HG03095 (cell line): ENCODE data around the gene ZNF512.
"Not testable (repeated sequence)": the region's sequence is repeated elsewhere in the genome, so short reads cannot be mapped to it uniquely, and the experiment has no call there.

Experiments
- ATAC-seq: cut with Tn5 transposase; IDR thresholded peaks from one replicate; pipeline ENCODE4 v1.9.1; 2021; ENCODE audit warnings: moderate library complexity; ENCODE audit not compliant: unreplicated experiment

The ZNF512 gene, protein sequence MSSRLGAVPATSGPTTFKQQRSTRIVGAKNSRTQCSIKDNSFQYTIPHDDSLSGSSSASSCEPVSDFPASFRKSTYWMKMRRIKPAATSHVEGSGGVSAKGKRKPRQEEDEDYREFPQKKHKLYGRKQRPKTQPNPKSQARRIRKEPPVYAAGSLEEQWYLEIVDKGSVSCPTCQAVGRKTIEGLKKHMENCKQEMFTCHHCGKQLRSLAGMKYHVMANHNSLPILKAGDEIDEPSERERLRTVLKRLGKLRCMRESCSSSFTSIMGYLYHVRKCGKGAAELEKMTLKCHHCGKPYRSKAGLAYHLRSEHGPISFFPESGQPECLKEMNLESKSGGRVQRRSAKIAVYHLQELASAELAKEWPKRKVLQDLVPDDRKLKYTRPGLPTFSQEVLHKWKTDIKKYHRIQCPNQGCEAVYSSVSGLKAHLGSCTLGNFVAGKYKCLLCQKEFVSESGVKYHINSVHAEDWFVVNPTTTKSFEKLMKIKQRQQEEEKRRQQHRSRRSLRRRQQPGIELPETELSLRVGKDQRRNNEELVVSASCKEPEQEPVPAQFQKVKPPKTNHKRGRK

DNA sequence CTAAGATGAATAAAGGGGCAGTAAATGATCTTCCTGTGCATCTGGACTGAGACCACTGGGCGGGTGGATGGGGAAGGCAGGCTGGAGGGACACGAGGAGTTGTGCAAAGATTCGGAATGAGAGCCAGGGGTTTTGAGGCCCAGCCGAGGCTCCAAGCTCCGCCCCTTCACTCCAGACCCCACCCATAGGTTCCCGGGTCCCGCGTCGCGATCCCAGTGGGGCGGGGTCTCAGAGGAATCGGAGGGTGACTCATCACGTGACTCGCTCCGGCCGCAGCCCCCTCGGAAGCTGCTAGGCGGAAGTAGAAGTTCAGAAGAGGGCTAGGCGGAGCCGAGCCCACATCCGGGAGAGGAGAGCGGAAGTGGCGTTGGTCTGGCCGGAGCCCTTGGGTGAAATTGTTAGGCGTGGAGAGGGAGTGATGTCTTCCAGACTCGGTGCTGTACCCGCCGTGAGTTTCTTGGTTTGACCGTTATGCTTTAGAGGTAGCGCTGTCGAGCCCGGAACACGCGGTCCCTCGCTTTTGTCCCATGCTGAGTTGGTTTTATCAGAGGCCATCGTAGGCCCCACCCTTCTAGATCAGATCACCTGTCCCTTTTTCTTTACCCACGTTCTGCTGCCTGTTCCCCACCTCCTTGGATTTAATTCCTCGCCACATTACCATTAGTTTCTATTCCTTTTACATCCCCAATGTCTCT is at the start of gene ZNF512:
ZNF512 (plus strand) TSS at position 348 of the 695 bp plus-strand sequence; CDS start at position 419, 71 bp downstream.
- peak; percentile 88 for ATAC-seq

DNA sequence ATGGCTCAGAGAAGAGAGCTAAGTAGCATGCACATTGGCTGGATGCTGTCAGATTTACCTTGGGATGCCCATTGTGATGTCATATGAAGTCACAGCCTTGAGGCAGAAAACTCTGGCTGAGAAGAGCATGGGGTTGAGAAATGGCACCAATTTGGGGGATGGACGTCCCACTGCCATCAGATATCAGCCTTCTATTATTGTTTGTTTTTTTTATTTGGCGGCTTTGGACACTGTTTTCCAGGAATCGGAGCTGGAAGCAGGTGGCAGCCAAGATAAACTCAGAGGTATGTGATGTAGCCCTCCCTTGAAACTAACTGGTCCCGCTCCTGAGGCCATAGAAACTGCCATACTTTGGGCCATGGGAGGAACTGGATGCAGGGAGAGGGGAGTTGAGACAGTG is 45.6 kb upstream of the ZNF512 start:
- no peak for ATAC-seq

DNA sequence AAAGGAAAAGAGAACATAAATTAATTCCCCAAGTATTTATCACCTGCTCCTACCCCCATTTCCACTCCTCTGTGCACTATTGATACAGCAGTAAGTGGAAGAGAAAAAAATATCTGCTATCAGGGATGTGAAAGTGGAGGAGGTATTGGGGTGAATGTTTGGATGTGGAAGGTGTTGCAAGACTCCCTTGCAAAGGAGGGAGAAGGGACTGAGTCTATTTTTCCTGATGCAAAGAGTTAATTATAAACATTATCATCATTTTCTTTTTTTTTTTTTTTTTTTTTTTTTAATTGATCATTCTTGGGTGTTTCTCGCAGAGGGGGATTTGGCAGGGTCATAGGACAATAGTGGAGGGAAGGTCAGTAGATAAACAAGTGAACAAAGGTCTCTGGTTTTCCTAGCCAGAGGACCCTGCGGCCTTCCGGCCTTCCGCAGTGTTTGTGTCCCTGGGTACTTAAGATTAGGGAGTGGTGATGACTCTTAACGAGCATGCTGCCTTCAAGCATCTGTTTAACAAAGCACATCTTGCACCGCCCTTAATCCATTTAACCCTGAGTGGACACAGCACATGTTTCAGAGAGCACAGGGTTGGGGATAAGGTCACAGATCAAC is 43.9 kb upstream of the ZNF512 start:
- not testable (repeated sequence) for ATAC-seq

DNA sequence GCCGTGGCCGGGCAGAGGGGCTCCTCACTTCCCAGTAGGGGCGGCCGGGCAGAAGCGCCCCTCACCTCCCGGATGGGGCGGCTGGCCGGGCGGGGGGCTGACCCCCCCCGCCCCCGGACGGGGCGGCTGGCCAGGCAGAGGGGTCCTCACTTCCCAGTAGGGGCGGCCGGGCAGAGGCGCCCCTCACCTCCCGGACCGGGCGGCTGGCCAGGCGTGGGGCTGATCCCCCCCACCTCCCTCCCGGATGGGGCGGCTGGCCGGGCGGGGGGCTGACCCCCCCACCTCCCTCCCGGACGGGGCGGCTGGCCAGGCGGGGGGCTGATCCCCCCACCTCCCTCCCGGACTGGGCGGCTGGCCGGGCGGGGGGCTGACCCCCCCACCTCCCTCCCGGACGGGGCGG is 43.2 kb upstream of the ZNF512 start:
- not testable (repeated sequence) for ATAC-seq

DNA sequence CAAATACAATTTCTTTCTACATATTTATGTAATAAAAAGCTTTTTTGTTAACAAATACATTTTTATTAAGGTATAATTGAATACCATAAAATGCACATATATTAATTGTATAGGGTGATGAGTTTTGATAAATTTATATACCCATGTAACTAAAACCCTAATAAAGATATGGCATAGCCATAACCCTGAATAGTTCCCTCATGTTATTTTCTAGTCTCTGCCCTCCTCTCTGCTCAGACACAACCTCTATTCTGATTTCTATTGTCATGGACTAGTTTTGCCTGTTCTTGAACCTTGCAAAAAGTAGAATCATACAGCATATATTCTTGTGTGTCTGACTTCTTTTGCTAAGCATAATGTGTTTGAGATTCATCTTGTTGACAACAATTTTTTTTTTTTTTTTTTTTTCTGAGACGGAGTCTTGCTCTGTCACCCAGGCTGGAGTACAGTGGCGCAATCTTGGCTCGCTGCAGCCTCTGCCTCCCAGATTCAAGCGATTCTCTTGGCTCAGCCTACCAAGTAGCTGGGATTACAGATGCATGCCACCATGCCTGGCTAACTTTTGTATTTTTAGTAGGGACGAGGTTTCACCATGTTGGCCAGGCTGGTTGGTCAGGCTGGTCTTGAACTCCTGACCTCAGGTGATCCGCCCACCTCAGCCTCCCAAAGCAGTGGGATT is 38.6 kb upstream of the ZNF512 start:
- no peak for ATAC-seq

DNA sequence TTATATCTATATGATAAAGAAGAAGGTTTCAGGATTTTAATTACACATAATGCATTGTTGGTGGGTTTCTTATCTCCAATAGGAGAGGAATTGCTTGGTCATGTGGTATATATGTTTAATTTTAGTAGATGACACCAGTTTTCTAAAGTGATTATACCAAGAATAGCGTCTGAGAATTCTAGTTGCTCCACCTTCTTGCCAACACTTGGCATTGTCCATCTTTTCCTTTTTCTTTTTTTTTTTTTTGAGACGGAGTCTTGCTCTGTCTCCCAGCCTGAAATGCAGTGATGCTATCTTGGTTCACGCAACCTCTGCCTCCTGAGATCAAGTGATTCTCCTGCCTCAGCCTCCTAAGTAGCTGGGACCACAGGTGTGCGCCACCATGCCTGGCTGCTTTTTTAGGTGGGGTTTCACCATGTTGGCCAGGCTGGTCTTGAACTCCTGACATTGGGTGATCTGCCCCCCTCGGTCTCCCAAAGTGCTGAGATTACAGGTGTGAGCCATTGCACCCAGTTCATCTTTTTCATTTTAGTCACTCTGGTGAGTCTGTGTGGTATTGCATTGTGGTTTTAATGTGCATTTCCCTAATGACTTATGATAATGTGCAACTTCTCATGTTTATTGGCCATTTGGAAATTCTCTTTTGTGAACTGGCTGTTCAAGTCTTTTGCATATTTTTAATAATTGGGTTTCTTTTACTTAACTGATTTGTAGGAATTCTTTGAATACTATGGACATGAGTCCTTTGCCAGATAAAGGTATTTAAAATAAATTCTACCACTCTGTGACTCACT is 37.3 kb upstream of the ZNF512 start:
- no peak for ATAC-seq

DNA sequence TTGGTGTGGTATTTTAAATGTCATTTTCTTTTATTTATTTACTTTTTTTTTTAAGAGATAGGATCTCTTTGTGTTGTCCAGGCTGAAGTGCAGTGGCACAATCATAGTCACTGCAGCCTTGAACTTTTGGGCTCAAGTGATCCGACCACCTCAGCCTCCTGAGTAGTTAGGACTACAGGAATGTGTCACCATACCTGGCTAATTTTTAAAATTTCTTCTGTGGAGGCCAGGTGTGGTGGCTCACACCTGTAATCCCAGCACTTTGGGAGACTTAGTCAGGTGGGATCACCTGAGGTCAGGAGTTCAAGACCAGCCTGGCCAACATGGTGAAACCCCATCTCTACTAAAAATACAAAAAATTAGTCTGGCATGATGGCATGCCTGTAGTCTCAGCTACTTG is 33.5 kb upstream of the ZNF512 start:
- ATAC-seq: no peak

DNA sequence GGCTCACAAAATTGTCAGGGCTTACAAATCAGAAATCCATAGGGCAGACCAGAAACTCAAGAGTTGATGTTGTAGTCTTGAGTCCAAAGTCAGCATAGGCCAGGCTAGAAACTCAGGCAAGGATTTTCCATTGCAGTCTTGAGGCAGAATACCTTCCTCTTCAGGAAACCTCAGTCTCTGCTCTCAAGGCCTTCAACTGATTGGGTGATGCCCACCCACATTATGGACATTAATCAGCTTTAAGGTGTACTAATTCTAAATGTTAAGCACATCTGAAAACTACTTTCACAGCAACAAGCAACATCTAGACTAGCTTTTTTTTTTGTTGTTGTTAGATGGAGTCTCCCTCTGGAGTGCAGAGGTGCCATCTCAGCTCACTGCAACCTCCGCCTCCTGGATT is 31.3 kb upstream of the ZNF512 start:
- no peak for ATAC-seq

DNA sequence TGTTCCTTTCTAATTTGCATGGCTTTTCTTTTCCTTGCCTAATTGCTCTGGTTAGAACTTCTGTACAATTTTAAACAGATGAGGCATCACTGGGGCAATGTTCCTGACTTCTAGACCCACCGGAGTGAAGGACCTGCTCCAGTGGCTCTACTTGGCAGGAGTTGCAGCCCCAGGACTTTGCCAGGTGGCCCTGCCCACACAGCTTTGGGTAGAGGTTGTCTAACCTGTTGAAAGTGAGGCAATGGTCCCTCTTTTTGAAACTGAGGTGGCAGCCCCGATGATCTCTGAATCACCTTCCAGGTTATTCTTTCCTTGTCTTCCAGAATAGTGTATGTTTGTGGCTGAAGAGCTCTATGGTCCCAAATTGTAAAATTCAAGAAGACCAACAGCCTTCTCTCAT is 29.9 kb upstream of the ZNF512 start:
- ATAC-seq: no peak

DNA sequence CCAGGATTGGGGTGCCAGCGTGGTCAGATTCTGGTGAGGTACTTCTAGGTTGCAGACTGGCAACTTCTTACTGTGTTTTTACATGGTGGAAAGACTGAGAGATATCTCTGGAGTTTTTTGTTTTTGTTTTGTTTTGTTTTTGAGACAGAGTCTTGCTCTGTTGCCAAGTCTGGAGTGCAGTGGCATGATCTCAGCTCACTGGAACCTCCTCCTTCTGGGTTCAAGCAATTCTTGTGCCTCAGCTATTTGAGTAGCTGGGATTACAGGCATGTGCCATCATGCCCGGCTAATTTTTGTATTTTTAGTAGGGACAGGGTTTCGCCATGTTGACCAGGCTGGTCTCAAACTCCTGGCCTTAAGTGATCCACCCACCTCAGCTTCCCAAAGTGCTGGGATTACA is 28.4 kb upstream of the ZNF512 start:
- ATAC-seq: not testable (repeated sequence)

DNA sequence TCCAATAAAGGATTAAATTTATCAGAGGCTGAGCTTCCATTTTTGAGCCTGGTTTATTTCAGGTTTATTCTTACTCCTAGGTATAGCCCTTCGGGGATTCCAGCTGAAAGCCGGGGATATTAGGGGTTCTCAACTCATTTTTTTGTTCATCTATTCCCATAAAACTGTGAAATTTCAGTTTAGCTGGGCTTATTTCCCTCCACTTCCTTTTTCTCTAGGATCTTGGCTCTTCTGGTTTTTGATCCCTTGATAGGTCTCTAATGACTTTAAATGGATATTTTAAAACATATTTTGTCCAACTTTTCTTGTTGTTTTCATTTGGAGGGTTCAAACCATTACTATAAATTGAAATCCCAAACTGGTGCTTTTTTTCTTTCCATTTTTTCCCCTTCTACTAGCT is 23.6 kb upstream of the ZNF512 start:
- no peak for ATAC-seq

DNA sequence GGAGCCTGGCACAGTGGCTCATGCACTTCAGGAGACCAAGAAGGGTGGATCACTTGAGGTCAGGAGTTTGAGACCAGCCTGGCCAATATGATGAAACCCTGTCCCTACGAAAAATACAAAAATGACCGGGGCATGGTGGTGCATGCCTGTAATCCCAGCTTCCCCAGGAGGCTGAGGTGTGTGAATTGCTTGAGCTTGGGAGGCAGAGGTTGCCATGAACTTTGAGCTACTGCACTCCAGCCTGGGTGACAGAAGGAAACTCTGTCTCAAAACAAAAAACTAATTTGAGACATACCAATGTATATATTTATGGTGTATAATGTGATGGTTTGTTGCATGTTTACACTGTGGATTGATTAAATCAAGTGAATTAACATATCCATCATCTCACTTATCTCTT is 21.8 kb upstream of the ZNF512 start:
- ATAC-seq: no peak

DNA sequence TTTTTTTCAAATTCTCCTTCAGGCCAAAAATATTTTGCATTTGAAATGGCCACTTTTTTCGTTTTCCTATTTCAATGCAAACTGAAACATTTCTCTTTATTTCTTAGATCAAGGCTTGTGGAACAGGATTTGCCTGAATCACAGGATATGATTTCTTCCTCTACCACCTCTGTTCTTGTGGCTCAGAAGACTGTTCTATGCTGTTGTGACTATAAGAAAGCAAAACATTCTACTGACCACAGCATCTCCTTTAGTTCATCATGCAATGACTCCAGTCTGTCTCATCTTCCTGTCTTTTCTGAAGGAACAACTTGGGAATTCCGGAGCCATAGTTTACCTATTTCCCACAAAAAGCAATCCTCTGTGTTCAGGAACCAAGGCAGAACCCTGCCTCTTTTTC is 16.2 kb upstream of the ZNF512 start:
- ATAC-seq: no peak

DNA sequence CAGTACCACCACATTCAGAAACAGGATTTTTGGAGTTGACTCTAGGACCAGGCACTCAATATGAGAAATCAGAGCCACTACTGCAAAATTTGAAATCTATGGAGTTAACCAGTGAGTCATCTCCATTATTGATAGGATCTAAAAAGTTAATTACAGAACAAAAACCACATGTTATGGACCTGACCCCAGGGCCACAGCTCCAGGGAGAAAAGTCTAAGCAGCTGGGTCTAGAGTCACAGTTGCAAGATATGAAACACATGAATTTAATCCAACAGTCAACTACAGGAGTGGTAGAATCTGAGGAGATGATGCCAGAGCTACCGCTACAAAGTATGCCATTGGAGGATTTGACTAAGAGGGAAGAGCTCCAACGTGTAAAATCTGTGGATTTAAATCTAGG is 13.4 kb upstream of the ZNF512 start:
- no peak for ATAC-seq

DNA sequence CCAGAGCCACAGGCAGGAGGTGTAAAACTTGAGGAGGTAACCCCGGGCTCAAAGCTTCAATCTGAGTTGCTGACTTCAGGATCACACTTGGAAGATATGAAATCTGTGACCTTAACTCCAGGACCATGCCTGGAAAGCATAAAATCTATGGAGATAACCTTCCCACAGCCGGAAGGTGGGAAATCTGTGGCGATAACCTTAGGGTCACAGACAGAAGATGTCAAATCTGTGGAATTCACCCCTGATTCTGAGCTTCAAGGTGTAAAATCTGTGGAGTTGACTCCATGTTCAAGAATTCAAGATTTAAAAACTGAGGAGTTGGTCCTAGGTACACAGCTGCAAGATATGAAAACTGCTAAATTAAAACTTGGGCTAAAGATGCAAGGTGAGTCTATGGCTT is 11.6 kb upstream of the ZNF512 start:
- no peak for ATAC-seq

DNA sequence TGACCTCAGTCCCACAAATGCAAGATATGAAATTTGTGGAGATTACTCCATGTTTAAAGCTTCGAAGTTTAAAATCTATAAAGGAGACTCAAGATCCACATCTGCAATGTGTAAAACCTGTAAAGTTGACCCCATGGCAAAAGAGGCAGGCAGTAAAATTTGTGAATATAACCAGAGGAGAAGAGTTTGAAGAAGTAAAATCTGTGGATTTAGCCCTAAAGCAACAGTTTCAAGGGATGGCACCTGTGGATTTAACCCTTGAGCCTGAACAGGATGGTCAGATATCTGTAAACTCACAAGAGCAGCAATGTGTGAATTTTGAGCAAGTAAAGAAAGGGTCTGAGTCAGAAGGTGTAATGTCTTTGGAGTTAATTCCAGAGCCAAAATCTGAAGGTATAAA is 11.2 kb upstream of the ZNF512 start:
- ATAC-seq: no peak

DNA sequence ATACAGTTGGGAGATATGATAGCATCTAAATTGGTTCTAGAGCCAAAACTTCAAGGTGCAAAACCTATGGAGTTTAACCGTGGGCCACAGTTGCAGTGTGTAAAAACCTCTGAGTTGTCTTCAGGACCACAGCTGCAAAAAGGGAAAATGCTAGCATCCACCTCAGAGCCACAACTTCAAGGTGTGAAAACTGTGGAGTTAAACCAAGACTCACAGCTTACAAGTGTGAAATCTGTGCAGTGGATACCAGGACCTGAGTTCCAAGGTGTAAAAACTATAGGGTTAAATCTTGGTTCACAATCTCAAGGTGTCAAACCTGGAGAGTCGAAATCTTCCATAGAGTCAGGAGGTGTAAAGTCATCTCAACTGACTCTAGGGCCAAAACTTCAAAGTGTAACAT is 10.4 kb upstream of the ZNF512 start:
- ATAC-seq: no peak

DNA sequence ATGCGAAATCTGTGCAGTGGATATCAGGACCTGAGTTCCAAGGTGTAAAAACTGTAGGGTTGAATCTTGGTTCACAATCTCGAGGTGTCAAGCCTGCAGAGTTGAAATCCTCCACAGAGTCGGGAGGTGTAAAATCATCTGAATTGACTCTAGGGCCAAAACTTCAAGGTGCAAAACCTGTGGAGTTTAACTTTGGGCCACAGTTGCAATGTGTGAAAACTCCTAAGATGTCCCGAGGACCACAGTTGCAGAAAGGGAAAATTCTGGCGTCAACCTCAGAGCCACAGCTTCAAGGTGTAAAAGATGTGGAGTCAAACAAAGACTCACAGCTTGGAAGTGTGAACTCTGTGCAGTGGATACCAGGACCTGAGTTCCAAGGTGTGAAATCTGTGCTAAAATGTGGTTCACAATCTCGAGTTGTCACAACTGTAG is 9.8 kb upstream of the ZNF512 start:
- ATAC-seq: no peak

DNA sequence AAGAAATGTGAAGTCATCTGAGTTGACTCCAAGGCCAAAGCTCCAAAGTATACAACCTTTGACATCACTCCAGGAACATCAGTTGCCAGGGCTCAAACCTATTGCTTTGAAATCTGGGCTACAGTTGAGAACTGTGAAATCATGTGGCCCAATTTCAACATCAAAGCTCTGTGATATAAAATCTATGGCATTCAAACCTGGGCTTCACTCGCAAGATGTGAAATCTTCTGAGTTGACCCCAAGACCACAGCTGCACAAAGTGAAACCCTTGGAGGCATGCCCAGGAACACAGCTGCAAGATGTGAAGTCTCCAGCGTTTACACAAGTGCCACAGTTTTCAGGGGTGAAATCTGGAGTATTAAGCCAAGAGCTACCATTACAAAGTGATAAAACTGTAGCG is 9.4 kb upstream of the ZNF512 start:
- ATAC-seq: no peak

DNA sequence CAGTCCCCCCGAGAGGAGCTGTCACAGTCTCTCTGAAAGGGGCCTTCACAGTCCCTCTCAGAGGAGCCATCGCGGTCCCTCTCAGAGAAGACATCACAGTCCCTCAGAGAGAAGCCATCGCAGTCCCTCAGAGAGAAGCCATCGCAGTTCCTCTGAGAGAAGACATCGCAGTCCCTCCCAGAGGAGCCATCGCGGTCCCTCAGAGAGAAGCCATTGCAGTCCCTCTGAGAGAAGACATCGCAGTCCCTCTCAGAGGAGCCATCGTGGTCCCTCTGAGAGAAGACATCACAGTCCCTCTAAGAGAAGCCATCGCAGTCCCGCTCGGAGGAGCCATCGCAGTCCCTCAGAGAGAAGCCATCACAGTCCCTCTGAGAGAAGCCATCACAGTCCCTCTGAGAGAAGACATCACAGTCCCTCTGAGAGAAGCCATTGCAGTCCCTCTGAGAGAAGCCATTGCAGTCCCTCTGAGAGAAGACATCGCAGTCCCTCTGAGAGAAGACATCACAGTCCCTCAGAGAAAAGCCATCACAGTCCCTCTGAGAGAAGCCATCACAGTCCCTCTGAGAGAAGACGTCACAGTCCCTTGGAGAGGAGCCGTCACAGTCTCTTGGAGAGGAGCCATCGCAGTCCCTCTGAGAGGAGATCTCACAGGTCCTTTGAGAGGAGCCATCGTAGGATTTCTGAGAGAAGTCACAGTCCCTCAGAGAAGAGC is 1.3 kb upstream of the ZNF512 start:
- no peak for ATAC-seq
